Testis (tissue), 3 donors: ENCODE results near the gene INPP4A. TPM values are rescaled to one million over a fixed set of nuclear protein-coding genes. Genes with fewer than 3 reads are reported as not detected.
"Not testable (repeated sequence)": the region's sequence is repeated elsewhere in the genome, so short reads cannot be mapped to it uniquely, and the experiment has no call there.

Experiments
- DNase-seq: peaks from one replicate; pipeline ENCODE4 v3.0.0-alpha.2; 2019
- H3K27ac ChIP-seq, 2 donors: fragments of 200-600 bp; sonication (generic); one replicate each; pipeline ENCODE4 v1.5.1; 2019
- H3K27me3 ChIP-seq: fragments of 200-600 bp; sonication (generic); one replicate; pipeline ENCODE4 v1.5.1; 2019
- H3K36me3 ChIP-seq: fragments of 200-600 bp; sonication (generic); one replicate; pipeline ENCODE4 v1.5.1; 2017; ENCODE audit warnings: low read depth; ENCODE audit errors: missing control alignments
- H3K4me1 ChIP-seq: fragments of 200-600 bp; sonication (generic); one replicate; pipeline ENCODE4 v1.5.1; 2019
- H3K4me3 ChIP-seq, 2 donors: fragments of 200-600 bp; sonication (generic); one replicate each; pipeline ENCODE4 v1.5.1; 2017 to 2019
- H3K9me3 ChIP-seq: fragments of 200-600 bp; sonication (generic); one replicate; pipeline ENCODE4 v1.5.1; 2017
- CTCF ChIP-seq, 3 experiments: fragments of 450-650 bp in 2 of 3; fragments of 200-600 bp in 1 of 3; sonication (generic) in 1 of 3; IDR thresholded peaks; one replicate each; pipeline ENCODE4 v1.5.1; 2016 to 2019; ENCODE audit warnings: antibody characterized with exemption in 3 of 3, mild to moderate bottlenecking in 2 of 3, moderate library complexity in 1 of 3
- POLR2A ChIP-seq: fragments of 450-650 bp; IDR thresholded peaks from one replicate; pipeline ENCODE4 v1.6.1; 2017; ENCODE audit warnings: antibody characterized with exemption, mild to moderate bottlenecking, moderate library complexity
- WGBS, 2 donors: methylation state at CpG; one replicate each; pipeline ENCODE4 v1.1.5; 2018; 5-methylcytosine and 5-hydroxymethylcytosine counted together
- intact Hi-C: fragments of 100-400 bp; cut with DNase I; formaldehyde crosslinking; loops from one replicate; pipeline ENCODE4 v1.15.1; 2023; ENCODE audit warnings: low total_unique reads
- polyA plus RNA-seq: library from polyadenylated mRNA; stranded (reverse); fragments of 350-450 nt; fragmentation: Illumina TruSeq; extraction: RNeasy Lipid Tissue Mini Kit (QIAGEN cat#74804); gene quantifications from one replicate; pipeline ENCODE4 v1.2.3, GENCODE V29; 2014; ENCODE audit warnings: low read depth, low replicate concordance; ENCODE audit not compliant: insufficient read depth
- total RNA-seq, 2 donors: library from RNA; depleted of rRNA; stranded (reverse); fragments of >200 nt; gene quantifications; one replicate each; pipeline ENCODE4 v1.2.3, GENCODE V29; 2016

Gene INPP4A
- total and polyA plus RNA-seq, 3 donors from 2014 or later, result 13.3 to 42.9 (median 35.6) TPM

- Histone ChIP-seq H3K36me3 (no peaks in the 10 kb centered on the region), H3K27me3 (no peaks in the 10 kb centered on the region), H3K9me3 (no peaks in the 10 kb centered on the region), H3K27ac (no peak overlapping the region), H3K4me1 (no peaks in the 10 kb centered on the region), H3K4me3 (no peak overlapping the region)
- WGBS, 2 donors, result 86 to 89% methylated on average over 3 of the region's 3 CpGs
- intact Hi-C loops, result no loop called here
- TF ChIP-seq POLR2A (no peak), CTCF (IDR thresholded peaks at IDR 0.05) (no peak)
- no peak for DNase-seq
These were observed 10.2 kb upstream of the INPP4A start for GRCh38 chr2:98434492-98434891.

GRCh38 chr2:98435670-98436069, 9.0 kb upstream of the INPP4A start:
- H3K27me3 ChIP-seq, intact Hi-C loops: not testable (repeated sequence)
- 91 to 92% methylated on average over 4 of the region's 4 CpGs for WGBS, 2 donors

GRCh38 chr2:98436734-98437133, 7.9 kb upstream of the INPP4A start:
- no peaks in the 10 kb centered on the region for H3K36me3 ChIP-seq
- H3K27ac ChIP-seq, result no peak overlapping the region
- 50 to 65% methylated on average over 3 to 4 of the region's 4 CpGs for WGBS, 2 donors
- H3K9me3 ChIP-seq, result no peaks in the 10 kb centered on the region
- H3K4me1 ChIP-seq, result no peaks in the 10 kb centered on the region
- no peak for DNase-seq
- H3K27me3 ChIP-seq, result no peaks in the 10 kb centered on the region
- H3K4me3 ChIP-seq, result no peak overlapping the region
- TF ChIP-seq POLR2A (no peak), CTCF (IDR thresholded peaks at IDR 0.05) (no peak)
- intact Hi-C loops, result no loop called here

More at GRCh38 chr2:98435670-98436069, 9.0 kb upstream of the INPP4A start:
- H3K36me3 ChIP-seq, H3K4me1 ChIP-seq, H3K4me3 ChIP-seq, DNase-seq, H3K9me3 ChIP-seq, H3K27ac ChIP-seq: not testable (repeated sequence)

- Histone ChIP-seq H3K4me3 (no peak overlapping the region), H3K4me1 (no peaks in the 10 kb centered on the region), H3K27ac (no peak overlapping the region), H3K27me3 (no peaks in the 10 kb centered on the region), H3K36me3 (no peaks in the 10 kb centered on the region), H3K9me3 (no peaks in the 10 kb centered on the region)
- no peak for DNase-seq
- TF ChIP-seq POLR2A (no peak), CTCF (IDR thresholded peaks at IDR 0.05) (no peak)
- intact Hi-C loops, result no loop called here
- 73 to 98% methylated on average over 1 of the region's 1 CpG for WGBS, 2 donors
These were observed 6.2 kb upstream of the INPP4A start for GRCh38 chr2:98438190-98439133.

GRCh38 chr2:98441706-98442450, 2.8 kb upstream of the INPP4A start:
- 75 to 83% methylated on average over 7 of the region's 7 CpGs for WGBS, 2 donors
- no peaks in the 10 kb centered on the region for H3K36me3 ChIP-seq
- no peak for DNase-seq
- intact Hi-C loops, result no loop called here
- no peaks in the 10 kb centered on the region for H3K9me3 ChIP-seq
- H3K27me3 ChIP-seq, result no peaks in the 10 kb centered on the region
- no peaks in the 10 kb centered on the region for H3K4me1 ChIP-seq
- H3K27ac ChIP-seq, result no peak overlapping the region
- H3K4me3 ChIP-seq, result no peak overlapping the region
- TF ChIP-seq POLR2A (no peak), CTCF (IDR thresholded peaks at IDR 0.05) (no peak)
